ENCODE data around the gene NPTX1. TPM values are rescaled to one million over a fixed set of nuclear protein-coding genes. Genes with fewer than 3 reads are reported as not detected.
A peak's percentile ranks its signal among the peaks of the same experiment; 100 is the strongest.

The NPTX1 gene
- total and polyA plus RNA-seq, 2 of the 13 experiments (the other 11 are each of a cell fraction or from before 2014, with no cell fraction given) = 0.01 TPM; not detected in 1

- Histone ChIP-seq H3K27me3 (ENCODE audit: control insufficient read depth in 1 of 2, insufficient read depth in 2 of 2, low read length in 2 of 2) (no peaks in the 10 kb centered on the region), H2AFZ (ENCODE audit: low read length) (no peak overlapping the region), H3K9ac (ENCODE audit: insufficient read depth, low read depth, low read length) (no peak overlapping the region), H3K36me3 (replicated peaks in 1 of 2; ENCODE audit: control insufficient read depth in 1 of 2, insufficient read depth in 2 of 2, low read length in 2 of 2) (0 out of 5 replicates have a peak, but pooled peaks cover 0 to 2% of the 10 kb centered on the region in 2 experiments), H3K27ac (ENCODE audit: extremely low read length, insufficient read depth, low read length) (no peak overlapping the region), H4K20me1 (ENCODE audit: insufficient read depth, low read length) (no peaks in the 10 kb centered on the region), H3K9me3 (ENCODE audit: low read length) (no peaks in the 10 kb centered on the region), H3K4me3 (replicated peaks in 1 of 3; ENCODE audit: insufficient read depth in 1 of 3, low read depth in 2 of 3, low read length in 3 of 3) (no peak overlapping the region), H3K79me2 (ENCODE audit: insufficient read depth, low read length) (no peaks in the 10 kb centered on the region), H3K4me1 (ENCODE audit: insufficient read depth, low read length) (no peaks in the 10 kb centered on the region), H3K4me2 (ENCODE audit: low read depth, low read length) (no peak overlapping the region)
- ATAC-seq = 0 out of 3 replicates have a peak, but pooled peaks have one; percentile 9
- TF ChIP-seq MAZ (IDR thresholded peaks at IDR 0.05; ENCODE audit: borderline replicate concordance, low read depth, low read length) = no peak
- TF ChIP-seq MAZ (CRISPR knock-in tag; IDR thresholded peaks at IDR 0.05; ENCODE audit: low read depth) = no peak
- TF ChIP-seq HNRNPLL (IDR thresholded peaks at IDR 0.05; ENCODE audit: low read depth, low read length, poor library complexity, severe bottlenecking) = peak; percentile 9
- TF ChIP-seq ARID3A (IDR thresholded peaks at IDR 0.05; ENCODE audit: low read depth, low read length) = no peak
- TF ChIP-seq STAT5B (CRISPR knock-in tag; IDR thresholded peaks at IDR 0.05) = no peak
- CTCF ChIA-PET (ENCODE audit: low intra/inter-chr PET ratio, low total read pairs) = interaction anchor here (0.9 kb wide), 1 partner anchor 150 kb away, joined by 3 read pairs; no protein-coding TSS in a partner anchor
- no peak for DNase-seq (ENCODE audit: low spot score)
- intact Hi-C loops (cut with micrococcal nuclease; ENCODE audit: unreplicated experiment) (loop anchor here (5.0 kb wide), 2 partner anchors 227 to 552 kb away; no protein-coding TSS in a partner anchor), in situ Hi-C loops (cut with HindIII; ENCODE audit: extremely low pct_ligation_motif_present, low pct_unique_long_range_greater_than_20kb) (loop anchor here (5.0 kb wide), 3 partner anchors 82 to 557 kb away; no protein-coding TSS in a partner anchor)
- no peak for FAIRE-seq
- POLR2A ChIA-PET = interaction anchor here (0.5 kb wide), 1 partner anchor 77 kb away, joined by 4 read pairs; no protein-coding TSS in a partner anchor
- WGBS (ENCODE audit: low lambda C conversion rate) = 69% methylated on average over 21 of the region's 27 CpGs
- no TSS peak for BruUV-seq (replicated peaks)
These were observed 51.3 kb downstream of the NPTX1 start for GRCh38 chr17:80424878-80425765.
